ENCODE results near the gene C6. TPM values are rescaled to one million over a fixed set of nuclear protein-coding genes. Genes with fewer than 3 reads are reported as not detected.

The C6 gene
- total RNA-seq, 2 experiments from 2014 or later: not detected

DNA sequence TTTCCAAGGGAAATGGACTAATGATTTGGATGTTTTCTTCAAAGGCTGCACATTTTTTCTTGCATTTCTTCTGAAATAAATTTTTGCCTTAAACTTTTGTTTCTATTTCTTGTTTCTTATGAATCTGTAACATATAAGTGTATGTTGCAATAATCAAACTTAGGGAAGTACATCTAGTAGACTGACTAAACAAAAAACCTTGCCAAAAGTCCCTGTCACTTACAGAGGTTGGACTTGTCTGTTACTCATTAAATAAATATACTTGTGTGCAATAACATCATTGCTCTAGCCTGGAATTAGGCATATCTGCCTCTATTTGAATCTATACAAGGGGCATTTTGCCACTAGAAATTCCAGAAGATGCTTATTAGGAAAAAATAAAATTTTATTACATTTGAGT lies 56.6 kb downstream of the C6 start:
- ChIA-PET POLR2A (no interaction called here), CTCF (no interaction called here)
- ATAC-seq (no peak), DNase-seq (no peak)
- Mint-ChIP-seq H3K4me3 (no peak overlapping the region), H3K4me1 (no peaks in the 10 kb centered on the region), H3K27ac (no peak overlapping the region), H3K27me3 (no peaks in the 10 kb centered on the region), H3K9me3 (ENCODE audit: low read depth) (no peaks in the 10 kb centered on the region), H3K36me3 (ENCODE audit: low read depth) (no peaks in the 10 kb centered on the region)
- intact Hi-C loops (cut with DNase I, micrococcal nuclease): no loop called here

- Mint-ChIP-seq H3K27ac (no peak overlapping the region), H3K27me3 (no peaks in the 10 kb centered on the region), H3K4me1 (no peaks in the 10 kb centered on the region), H3K9me3 (ENCODE audit: low read depth) (no peaks in the 10 kb centered on the region), H3K4me3 (no peak overlapping the region), H3K36me3 (ENCODE audit: low read depth) (no peaks in the 10 kb centered on the region)
- ChIA-PET POLR2A (no interaction called here), CTCF (no interaction called here)
- intact Hi-C loops (cut with DNase I, micrococcal nuclease): no loop called here
- DNase-seq (no peak), ATAC-seq (no peak)
These were observed 58.8 kb downstream of the C6 start for GRCh38 chr5:41154491-41154890.

GRCh38 chr5:41151564-41151963 lies 61.8 kb downstream of the C6 start:
- intact Hi-C loops (cut with DNase I, micrococcal nuclease): no loop called here
- ChIA-PET CTCF (no interaction called here), POLR2A (no interaction called here)
- no peak overlapping the region for H3K4me3 Mint-ChIP-seq
- H3K27ac Mint-ChIP-seq: no peak overlapping the region
- H3K4me1 Mint-ChIP-seq: no peaks in the 10 kb centered on the region
- H3K9me3 Mint-ChIP-seq (ENCODE audit: low read depth): no peaks in the 10 kb centered on the region
- no peaks in the 10 kb centered on the region for H3K27me3 Mint-ChIP-seq
- H3K36me3 Mint-ChIP-seq (ENCODE audit: low read depth): no peaks in the 10 kb centered on the region
- DNase-seq (no peak), ATAC-seq (no peak)

DNA sequence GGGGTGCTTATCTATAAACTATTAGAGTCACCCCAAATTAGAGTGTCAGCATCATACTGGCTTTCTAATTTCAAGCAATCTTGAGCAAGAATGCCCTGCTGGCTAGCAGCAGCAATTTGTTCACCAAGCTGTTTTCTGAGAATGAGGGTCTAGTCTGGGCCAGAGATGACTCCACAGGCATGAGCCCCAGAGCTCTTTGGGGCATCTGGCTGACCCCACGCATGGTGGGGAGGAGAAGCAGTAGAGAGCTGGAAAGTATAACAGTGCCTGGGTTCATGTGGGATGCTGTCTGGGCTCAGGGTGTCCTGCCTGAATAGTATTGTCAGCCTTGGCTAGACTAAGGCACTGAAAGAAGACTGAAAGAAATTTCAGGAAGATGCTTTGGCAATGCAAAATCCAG lies 64.9 kb downstream of the C6 start:
- H3K36me3 Mint-ChIP-seq (ENCODE audit: low read depth): no peaks in the 10 kb centered on the region
- H3K4me3 Mint-ChIP-seq: no peak overlapping the region
- ChIA-PET POLR2A (no interaction called here), CTCF (no interaction called here)
- no peaks in the 10 kb centered on the region for H3K27me3 Mint-ChIP-seq
- no peaks in the 10 kb centered on the region for H3K9me3 Mint-ChIP-seq (ENCODE audit: low read depth)
- no peaks in the 10 kb centered on the region for H3K4me1 Mint-ChIP-seq
- ATAC-seq: no peak
- DNase-seq: no peak
- H3K27ac Mint-ChIP-seq: no peak overlapping the region
- intact Hi-C loops (cut with DNase I, micrococcal nuclease): no loop called here

DNA sequence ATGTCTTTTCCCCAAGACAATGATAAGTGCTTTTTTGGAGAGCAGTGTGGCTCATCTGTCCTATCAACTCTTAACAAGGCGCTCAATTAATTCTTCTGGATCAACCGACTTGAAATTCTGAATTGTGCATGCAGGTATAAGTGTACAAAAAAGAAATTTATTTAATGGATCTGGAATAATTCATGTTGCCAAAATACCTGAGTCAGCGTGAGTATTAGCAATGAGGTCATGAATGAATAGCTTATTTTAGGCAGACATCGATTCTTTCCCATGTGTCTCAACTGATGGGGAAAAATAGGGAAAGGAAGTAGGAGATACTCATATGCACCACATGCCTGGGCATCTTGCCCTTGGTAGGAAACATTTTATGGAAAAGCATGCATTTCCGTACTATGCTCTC lies 68.0 kb downstream of the C6 start:
- Mint-ChIP-seq H3K9me3 (ENCODE audit: low read depth) (no peaks in the 10 kb centered on the region), H3K4me1 (no peaks in the 10 kb centered on the region), H3K36me3 (ENCODE audit: low read depth) (no peaks in the 10 kb centered on the region), H3K27me3 (no peaks in the 10 kb centered on the region), H3K27ac (no peak overlapping the region), H3K4me3 (no peak overlapping the region)
- intact Hi-C loops (cut with DNase I, micrococcal nuclease): no loop called here
- DNase-seq (no peak), ATAC-seq (no peak)
- ChIA-PET POLR2A (interaction anchor here (0.6 kb wide), 1 partner anchor 322 kb away, joined by 5 read pairs; no protein-coding TSS in a partner anchor), CTCF (interaction anchor here (0.6 kb wide), 1 partner anchor 240 kb away, joined by 3 read pairs; no protein-coding TSS in a partner anchor)

DNA sequence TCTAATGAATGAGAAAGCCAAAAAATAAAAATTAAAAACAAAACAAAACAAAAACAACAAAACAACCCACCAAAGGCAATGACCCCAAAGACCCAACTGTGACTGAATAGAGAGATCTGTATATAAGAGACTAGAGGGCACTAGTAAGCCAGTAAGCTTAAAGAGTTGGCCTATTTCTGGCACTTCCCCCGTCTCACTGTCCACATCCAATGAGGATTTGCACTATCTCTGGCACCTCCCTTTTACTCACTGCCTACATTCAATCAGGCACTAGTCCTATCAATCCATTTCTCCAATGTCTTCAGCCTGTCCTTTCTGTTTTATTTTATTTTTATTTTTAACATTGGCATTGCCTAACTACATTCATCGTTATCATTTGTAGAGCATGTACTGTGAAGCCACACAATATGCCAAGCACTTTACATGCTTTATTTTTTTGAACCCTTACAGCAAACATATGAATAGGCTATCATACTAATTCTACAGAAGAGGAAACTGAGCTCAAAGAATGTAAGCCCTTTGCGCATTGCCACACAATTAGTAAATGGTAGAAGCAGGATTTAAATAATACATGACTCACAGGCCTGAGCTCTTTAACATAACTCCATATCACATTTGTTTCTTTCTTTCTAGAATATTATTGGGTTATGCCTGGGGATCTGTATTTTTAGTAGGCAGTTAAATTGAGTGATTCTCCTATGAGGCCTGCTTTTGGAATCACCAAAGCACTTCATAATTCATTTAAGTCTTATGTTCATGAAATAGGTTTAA lies 70.0 kb downstream of the C6 start:
- H3K9me3 Mint-ChIP-seq (ENCODE audit: low read depth): no peaks in the 10 kb centered on the region
- H3K27ac Mint-ChIP-seq: no peak overlapping the region
- POLR2A ChIA-PET: no interaction called here

GRCh38 chr5:41127967-41128690 lies 85.2 kb downstream of the C6 start:
- Mint-ChIP-seq H3K27ac (no peak overlapping the region), H3K4me3 (no peak overlapping the region), H3K9me3 (ENCODE audit: low read depth) (no peaks in the 10 kb centered on the region), H3K36me3 (ENCODE audit: low read depth) (no peaks in the 10 kb centered on the region), H3K27me3 (no peaks in the 10 kb centered on the region), H3K4me1 (no peaks in the 10 kb centered on the region)
- intact Hi-C loops (cut with DNase I, micrococcal nuclease): no loop called here
- no peak for DNase-seq
- CTCF ChIA-PET: no interaction called here
- no peak for ATAC-seq
- POLR2A ChIA-PET: no interaction called here

More for the DNA sequence above, 70.0 kb downstream of the C6 start:
- ATAC-seq (no peak), DNase-seq (no peak)
- Mint-ChIP-seq H3K36me3 (ENCODE audit: low read depth) (no peaks in the 10 kb centered on the region), H3K4me1 (no peaks in the 10 kb centered on the region), H3K27me3 (no peaks in the 10 kb centered on the region), H3K4me3 (no peak overlapping the region)
- CTCF ChIA-PET: no interaction called here
- intact Hi-C loops (cut with DNase I, micrococcal nuclease): no loop called here

GRCh38 chr5:41122459-41122858 lies 90.9 kb downstream of the C6 start:
- ChIA-PET POLR2A (no interaction called here), CTCF (no interaction called here)
- H3K27me3 Mint-ChIP-seq: no peaks in the 10 kb centered on the region
- no peaks in the 10 kb centered on the region for H3K4me1 Mint-ChIP-seq
- ATAC-seq (no peak), DNase-seq (no peak)
- H3K27ac Mint-ChIP-seq: no peak overlapping the region
- intact Hi-C loops (cut with DNase I, micrococcal nuclease): no loop called here
- no peak overlapping the region for H3K4me3 Mint-ChIP-seq
- no peaks in the 10 kb centered on the region for H3K9me3 Mint-ChIP-seq (ENCODE audit: low read depth)
- no peaks in the 10 kb centered on the region for H3K36me3 Mint-ChIP-seq (ENCODE audit: low read depth)

GRCh38 chr5:41120600-41120999 lies 92.7 kb downstream of the C6 start:
- H3K4me1 Mint-ChIP-seq: no peaks in the 10 kb centered on the region
- no peak overlapping the region for H3K27ac Mint-ChIP-seq
- no peaks in the 10 kb centered on the region for H3K9me3 Mint-ChIP-seq (ENCODE audit: low read depth)
- intact Hi-C loops (cut with DNase I, micrococcal nuclease): no loop called here
- POLR2A ChIA-PET: no interaction called here
- no peaks in the 10 kb centered on the region for H3K27me3 Mint-ChIP-seq
- DNase-seq: no peak
- no peaks in the 10 kb centered on the region for H3K36me3 Mint-ChIP-seq (ENCODE audit: low read depth)
- ATAC-seq: no peak
- CTCF ChIA-PET: no interaction called here
- no peak overlapping the region for H3K4me3 Mint-ChIP-seq

- no peak overlapping the region for H3K4me3 Mint-ChIP-seq
- CTCF ChIA-PET: interaction anchor here (1.2 kb wide), 1 partner anchor 1771 kb away, joined by 3 read pairs; no protein-coding TSS in a partner anchor
- H3K9me3 Mint-ChIP-seq (ENCODE audit: low read depth): no peaks in the 10 kb centered on the region
- intact Hi-C loops (cut with DNase I, micrococcal nuclease): loop anchor here in 1 of 2 experiments (10.0 kb wide), 1 partner anchor 1623 kb away; no protein-coding TSS in a partner anchor
- no peaks in the 10 kb centered on the region for H3K36me3 Mint-ChIP-seq (ENCODE audit: low read depth)
- POLR2A ChIA-PET: no interaction called here
- DNase-seq (no peak), ATAC-seq (no peak)
- H3K27me3 Mint-ChIP-seq: no peaks in the 10 kb centered on the region
- no peak overlapping the region for H3K27ac Mint-ChIP-seq
- no peaks in the 10 kb centered on the region for H3K4me1 Mint-ChIP-seq
These were observed 95.2 kb downstream of the C6 start for GRCh38 chr5:41118177-41118576.

DNA sequence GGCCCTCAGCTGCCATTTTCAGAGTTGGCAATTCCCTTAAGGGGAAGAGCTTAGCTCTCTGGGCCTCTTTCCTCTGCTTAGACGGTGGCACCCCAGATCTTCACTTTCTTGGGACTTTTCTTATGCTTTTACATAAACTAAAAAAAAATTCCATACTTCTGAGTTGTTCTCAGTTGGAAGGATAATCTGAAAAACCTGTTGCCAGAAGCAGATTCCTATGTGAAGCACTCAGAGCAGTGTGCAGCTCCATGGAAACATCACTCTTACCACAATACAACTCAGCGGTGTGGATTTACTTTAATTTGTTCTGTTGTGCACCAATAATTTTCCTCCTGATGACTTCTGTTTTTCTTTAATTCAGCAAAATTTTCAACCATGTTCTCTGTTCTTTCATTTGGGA lies 98.1 kb downstream of the C6 start:
- Mint-ChIP-seq H3K9me3 (ENCODE audit: low read depth) (no peaks in the 10 kb centered on the region), H3K27me3 (no peaks in the 10 kb centered on the region), H3K4me1 (no peaks in the 10 kb centered on the region), H3K36me3 (ENCODE audit: low read depth) (no peaks in the 10 kb centered on the region), H3K4me3 (no peak overlapping the region), H3K27ac (no peak overlapping the region)
- intact Hi-C loops (cut with DNase I, micrococcal nuclease): loop anchor here in 1 of 2 experiments (10.0 kb wide), 1 partner anchor 1620 kb away; no protein-coding TSS in a partner anchor
- ChIA-PET CTCF (interaction anchor here (0.6 kb wide), 1 partner anchor 211 kb away, joined by 3 read pairs; no protein-coding TSS in a partner anchor), POLR2A (no interaction called here)
- ATAC-seq: no peak
- no peak for DNase-seq

Measured in activated CD4-positive, alpha-beta T cell treated with anti-CD3 and anti-CD28 coated beads for 36 hours (primary cell).